ENCODE data around the gene ERGIC3. TPM values are rescaled to one million over a fixed set of nuclear protein-coding genes. Genes with fewer than 3 reads are reported as not detected.

Gene ERGIC3
- 100 to 1,000 TPM; 181 to 186 TPM for total RNA-seq

DNA sequence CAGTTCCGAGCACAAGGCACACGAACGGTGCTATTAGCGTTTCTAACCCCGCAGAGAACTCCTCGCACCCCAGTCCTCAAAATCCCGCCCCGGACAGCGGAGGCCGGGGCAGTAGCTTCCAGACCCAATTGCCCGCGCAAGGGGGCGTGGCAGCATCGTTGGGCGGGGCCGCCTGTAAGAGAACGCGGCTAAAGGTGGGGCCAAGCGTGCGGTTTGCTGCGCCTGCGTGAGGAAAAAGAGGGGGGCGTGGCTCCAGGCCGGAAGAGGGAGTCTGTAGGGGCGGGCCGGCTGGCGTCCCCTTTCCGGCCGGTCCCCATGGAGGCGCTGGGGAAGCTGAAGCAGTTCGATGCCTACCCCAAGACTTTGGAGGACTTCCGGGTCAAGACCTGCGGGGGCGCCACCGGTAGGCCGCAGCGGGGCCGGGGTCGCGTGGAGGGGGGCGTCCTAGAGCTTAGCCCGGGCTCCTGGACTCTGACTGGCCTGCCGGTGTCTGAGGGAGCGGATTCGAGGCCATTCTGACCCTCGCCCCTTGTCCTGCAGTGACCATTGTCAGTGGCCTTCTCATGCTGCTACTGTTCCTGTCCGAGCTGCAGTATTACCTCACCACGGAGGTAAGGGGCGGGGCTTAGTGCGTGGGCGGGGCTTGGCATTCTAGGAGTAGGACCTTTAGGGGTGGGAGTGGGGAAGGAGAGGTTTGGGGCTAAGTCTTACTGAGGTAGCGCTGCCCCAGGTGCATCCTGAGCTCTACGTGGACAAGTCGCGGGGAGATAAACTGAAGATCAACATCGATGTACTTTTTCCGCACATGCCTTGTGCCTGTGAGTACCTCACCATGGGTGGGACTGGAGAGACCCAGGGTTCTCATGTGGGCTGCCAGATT, at the start of gene ERGIC3:
TSS of gene ERGIC3 (plus strand) at position 296 of the 880 bp plus-strand sequence. CDS start at position 316, 20 bp downstream.

DNA sequence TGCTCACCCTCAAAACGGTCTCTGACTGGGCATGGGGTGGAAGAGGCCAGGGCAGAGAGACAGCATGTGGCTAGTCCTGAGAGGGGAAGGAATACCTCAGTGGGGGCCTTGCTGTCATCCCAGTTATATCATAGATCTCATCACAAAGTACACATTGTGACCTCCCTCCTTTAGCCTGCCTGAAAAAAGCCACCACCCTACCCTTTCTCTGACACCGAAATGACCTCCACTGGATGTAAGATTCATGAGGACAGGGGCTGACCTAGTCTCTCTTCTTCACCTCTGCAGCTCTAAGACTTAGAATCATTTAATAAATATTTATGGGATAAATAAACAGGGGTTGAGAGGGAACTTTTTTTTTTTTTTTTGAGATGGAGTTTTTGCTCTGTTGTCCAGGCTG, 12.3 kb upstream of the ERGIC3 start, which contains the start of gene C20orf173:
TSS of gene C20orf173 (minus strand) at position 101 of the 400 bp plus-strand sequence. CDS start 279 bp downstream, outside the sequence.

Other genes starting within 250 kb of the ERGIC3 start
- gene FAM83C, start 249.7 kb upstream of the ERGIC3 start, total RNA-seq = not detected
- gene UQCC1, start 130.1 kb upstream of the ERGIC3 start, total RNA-seq = 10 to 100 TPM; 48.3 to 49.1 TPM
- gene GDF5, start 103.8 kb upstream of the ERGIC3 start, total RNA-seq = not detected
- gene CEP250, start 86.5 kb upstream of the ERGIC3 start, total RNA-seq = 10 to 100 TPM; 59.9 to 61.0 TPM
- not detected for gene C20orf173, start 12.4 kb upstream of the ERGIC3 start, total RNA-seq
- 1 to 10 TPM; 2.7 to 3.2 TPM for gene SPAG4, start 73.8 kb downstream of the ERGIC3 start, total RNA-seq
- 100 to 1,000 TPM; 289 to 291 TPM for gene CPNE1, start 122.8 kb downstream of the ERGIC3 start, total RNA-seq
- 100 to 1,000 TPM; 113 to 114 TPM for gene RBM12, start 122.8 kb downstream of the ERGIC3 start, total RNA-seq
- gene NFS1, start 157.3 kb downstream of the ERGIC3 start, total RNA-seq = 10 to 100 TPM; 24.7 to 25.2 TPM
- 100 to 1,000 TPM in 1 of 2 experiments, 10 to 100 TPM in 1; 96.3 to 108 TPM for gene ROMO1, start 157.3 kb downstream of the ERGIC3 start, total RNA-seq
- 100 to 1,000 TPM; 356 to 377 TPM for gene RBM39, start 200.2 kb downstream of the ERGIC3 start, total RNA-seq
- 10 to 100 TPM; 49.5 to 51.6 TPM for gene PHF20, start 229.9 kb downstream of the ERGIC3 start, total RNA-seq